Fibroblast of peridontal ligament (primary cell): ENCODE results near the gene EVX2.

ENCODE experiments used
- DNase-seq: peaks from one replicate; pipeline ENCODE4 v3.0.0-alpha.2; 2010; ENCODE audit errors: extremely low read depth

Gene EVX2

GRCh38 chr2:176066645-176067588, 16.8 kb downstream of the EVX2 start:
- no peak for DNase-seq

- no peak for DNase-seq
Observed at GRCh38 chr2:176063958-176064357, 19.8 kb downstream of the EVX2 start.

DNA sequence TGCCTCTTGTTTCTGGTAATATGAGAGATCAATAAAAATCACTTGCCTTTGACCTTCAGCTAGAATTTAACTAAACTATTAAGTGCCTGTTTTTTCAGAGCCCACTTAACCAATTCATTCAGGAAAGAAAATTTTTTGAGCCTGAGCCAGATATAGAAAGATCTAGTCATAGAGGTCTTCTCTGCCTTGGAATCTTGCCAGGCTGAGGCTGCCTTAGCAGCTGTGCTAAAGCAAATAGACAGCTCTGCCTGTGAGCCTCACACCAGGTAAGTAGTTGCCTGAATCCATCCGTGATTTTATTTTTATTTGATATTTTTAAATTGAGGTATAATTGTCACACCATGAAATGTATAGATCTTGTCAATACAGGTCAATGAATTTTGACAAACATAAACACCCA, 27.4 kb downstream of the EVX2 start:
- DNase-seq = no peak

DNA sequence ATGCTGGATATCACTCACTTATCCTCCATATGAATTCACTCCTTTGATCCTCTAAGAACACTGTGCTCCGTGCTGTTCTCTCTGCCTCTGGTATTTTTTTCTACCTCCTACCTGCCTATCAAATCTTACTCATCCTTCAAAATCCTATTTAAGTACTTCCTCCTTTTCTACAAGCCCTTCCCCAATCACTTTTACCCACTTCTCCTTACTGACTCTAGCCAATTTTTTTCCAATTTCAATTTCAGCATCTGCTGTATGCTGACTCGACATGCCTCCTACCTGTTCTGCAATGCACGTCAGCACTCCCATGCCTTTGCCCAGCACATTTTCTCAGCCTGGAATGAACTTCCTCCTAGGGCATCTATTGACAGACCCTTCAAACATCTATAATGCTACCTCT, 44.4 kb downstream of the EVX2 start:
- DNase-seq = no peak

DNA sequence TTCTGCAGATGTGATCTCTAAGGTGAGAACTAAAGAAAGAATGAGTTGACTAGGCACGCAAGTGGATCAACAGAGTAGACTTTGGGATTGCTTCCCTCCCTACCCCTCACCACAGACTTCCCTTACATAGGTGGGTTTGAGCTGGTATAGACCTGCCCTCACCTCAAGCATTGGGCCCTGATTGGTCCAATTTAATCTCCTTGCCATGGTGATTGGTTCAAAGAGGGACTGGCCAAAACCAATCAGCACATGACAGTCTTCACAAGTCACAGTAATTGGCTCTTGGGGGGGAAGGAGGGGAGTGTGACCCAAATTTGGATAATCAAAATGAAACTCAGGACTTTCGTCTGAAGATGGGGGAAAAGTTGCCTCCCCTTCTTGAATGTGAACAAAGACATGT, 45.1 kb downstream of the EVX2 start:
- no peak for DNase-seq

DNA sequence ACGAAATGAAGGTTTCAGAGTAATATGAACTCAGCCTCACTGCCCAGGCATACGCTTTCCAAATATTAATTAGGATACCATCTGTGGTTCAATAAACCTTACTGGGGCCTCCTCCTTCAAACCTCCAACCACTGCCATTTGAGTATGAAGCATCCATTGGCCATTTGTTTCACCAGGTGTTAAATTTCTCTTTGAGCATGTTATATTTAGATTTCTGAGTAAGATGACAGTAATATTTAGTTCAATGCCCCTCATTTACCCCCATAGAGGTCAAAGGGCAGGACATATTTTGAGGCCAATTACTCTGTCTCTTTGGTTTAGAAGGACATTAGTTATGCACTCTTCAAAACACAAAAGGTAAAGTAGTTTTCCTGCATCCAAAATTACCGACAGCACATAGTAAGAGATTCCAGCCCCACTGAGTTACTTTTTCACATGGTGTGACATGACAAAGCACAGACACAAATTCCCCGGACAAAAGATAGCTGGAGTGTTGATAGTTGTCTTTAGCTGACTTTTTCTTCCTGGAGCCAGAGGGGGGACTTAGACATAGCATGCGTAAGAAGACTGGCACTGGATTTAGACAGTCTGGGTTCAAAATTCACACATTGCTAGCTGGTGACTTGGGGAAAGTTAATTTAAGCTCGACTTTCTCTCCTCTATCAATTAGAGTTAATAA, 48.6 kb downstream of the EVX2 start:
- DNase-seq = no peak

GRCh38 chr2:176027806-176028205, 56.0 kb downstream of the EVX2 start:
- DNase-seq = no peak
